Endothelial cell of umbilical vein (primary cell): ENCODE data around the gene SPRED1.

ENCODE experiments used
- EZH2 ChIP-seq: IDR thresholded peaks from 2 replicates; pipeline ENCODE4 v1.6.1; 2012; ENCODE audit warnings: borderline replicate concordance, low read depth, mild to moderate bottlenecking, moderate library complexity, low read length, inconsistent platforms; ENCODE audit not compliant: severe bottlenecking
- GATA2 ChIP-seq: IDR thresholded peaks from 2 replicates; pipeline ENCODE4 v1.7.0; 2011; ENCODE audit warnings: low read depth, mild to moderate bottlenecking, moderate library complexity, mixed read lengths, low read length; ENCODE audit not compliant: insufficient read length, insufficient read depth
- JUN ChIP-seq: IDR thresholded peaks from 2 replicates; pipeline ENCODE4 v1.6.1; 2011; ENCODE audit warnings: borderline replicate concordance, low read depth; ENCODE audit not compliant: insufficient read length, insufficient read depth
- POLR2A ChIP-seq: IDR thresholded peaks from 2 replicates; pipeline ENCODE4 v1.6.1; 2012; ENCODE audit warnings: low read depth, mild to moderate bottlenecking, control low read depth, low read length
- TF ChIP-seq, protein P1 (sequence below), 2 donors: IDR thresholded peaks; 1 replicate in 1 of 2; 2 replicates in 1 of 2; pipeline ENCODE4 v1.5.1; 2011; ENCODE audit warnings: low read length in 2 of 2, mild to moderate bottlenecking in 2 of 2, moderate library complexity in 2 of 2, control low read depth in 1 of 2, inconsistent platforms in 1 of 2, low read depth in 1 of 2; ENCODE audit not compliant: insufficient read depth in 1 of 2; ENCODE audit errors: extremely low read depth in 1 of 2

DNA sequence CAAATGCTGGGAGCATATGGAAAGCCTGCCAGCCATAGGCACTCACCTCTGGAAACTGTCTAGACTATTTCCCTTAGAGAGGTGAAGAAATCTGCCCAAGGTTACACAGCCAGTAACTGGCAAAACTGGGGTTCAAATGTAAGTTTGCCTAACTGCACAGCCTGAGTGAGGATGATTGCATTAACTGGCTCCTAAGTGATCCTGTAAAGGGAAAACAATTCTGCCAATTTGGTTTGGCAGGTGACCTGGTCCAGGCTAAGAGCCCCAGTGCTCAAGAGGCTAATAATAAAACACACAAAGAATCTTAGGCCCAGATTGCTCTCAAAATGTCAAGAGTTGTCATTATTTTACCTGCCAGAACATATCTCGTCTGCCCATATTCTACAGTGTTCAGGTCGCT is 43.9 kb upstream of the SPRED1 start:
- TF ChIP-seq POLR2A: no peak
- TF ChIP-seq EZH2: no peak
- TF ChIP-seq, protein P1, sequence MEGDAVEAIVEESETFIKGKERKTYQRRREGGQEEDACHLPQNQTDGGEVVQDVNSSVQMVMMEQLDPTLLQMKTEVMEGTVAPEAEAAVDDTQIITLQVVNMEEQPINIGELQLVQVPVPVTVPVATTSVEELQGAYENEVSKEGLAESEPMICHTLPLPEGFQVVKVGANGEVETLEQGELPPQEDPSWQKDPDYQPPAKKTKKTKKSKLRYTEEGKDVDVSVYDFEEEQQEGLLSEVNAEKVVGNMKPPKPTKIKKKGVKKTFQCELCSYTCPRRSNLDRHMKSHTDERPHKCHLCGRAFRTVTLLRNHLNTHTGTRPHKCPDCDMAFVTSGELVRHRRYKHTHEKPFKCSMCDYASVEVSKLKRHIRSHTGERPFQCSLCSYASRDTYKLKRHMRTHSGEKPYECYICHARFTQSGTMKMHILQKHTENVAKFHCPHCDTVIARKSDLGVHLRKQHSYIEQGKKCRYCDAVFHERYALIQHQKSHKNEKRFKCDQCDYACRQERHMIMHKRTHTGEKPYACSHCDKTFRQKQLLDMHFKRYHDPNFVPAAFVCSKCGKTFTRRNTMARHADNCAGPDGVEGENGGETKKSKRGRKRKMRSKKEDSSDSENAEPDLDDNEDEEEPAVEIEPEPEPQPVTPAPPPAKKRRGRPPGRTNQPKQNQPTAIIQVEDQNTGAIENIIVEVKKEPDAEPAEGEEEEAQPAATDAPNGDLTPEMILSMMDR (IDR thresholded peaks at IDR 0.05; ENCODE audit: extremely low read depth in 1 of 2, insufficient read depth in 1 of 2, low read depth in 1 of 2, low read length in 2 of 2): no peak
- TF ChIP-seq JUN: no peak
- TF ChIP-seq GATA2: no peak
